NT2/D1 (cell line): ENCODE results near the gene POLR3H.

Source experiments
- SUZ12 ChIP-seq: IDR thresholded peaks from 2 replicates; pipeline ENCODE4 v1.6.1; 2011; ENCODE audit not compliant: insufficient read length, insufficient read depth; ENCODE audit errors: extremely low read depth
- YY1 ChIP-seq: IDR thresholded peaks from 2 replicates; pipeline ENCODE4 v1.6.1; 2011; ENCODE audit not compliant: insufficient read length, insufficient read depth
- ZNF274 ChIP-seq: IDR thresholded peaks from 2 replicates; pipeline ENCODE4 v1.6.1; 2011; ENCODE audit warnings: mild to moderate bottlenecking, low read depth, low read length

- no peak for TF ChIP-seq SUZ12
- no peak for TF ChIP-seq ZNF274
- no peak for TF ChIP-seq YY1
These were observed 2.8 kb downstream of the POLR3H start for GRCh38 chr22:41541484-41541883.
